Measurements from ENCODE around the gene NRAS.

DNA sequence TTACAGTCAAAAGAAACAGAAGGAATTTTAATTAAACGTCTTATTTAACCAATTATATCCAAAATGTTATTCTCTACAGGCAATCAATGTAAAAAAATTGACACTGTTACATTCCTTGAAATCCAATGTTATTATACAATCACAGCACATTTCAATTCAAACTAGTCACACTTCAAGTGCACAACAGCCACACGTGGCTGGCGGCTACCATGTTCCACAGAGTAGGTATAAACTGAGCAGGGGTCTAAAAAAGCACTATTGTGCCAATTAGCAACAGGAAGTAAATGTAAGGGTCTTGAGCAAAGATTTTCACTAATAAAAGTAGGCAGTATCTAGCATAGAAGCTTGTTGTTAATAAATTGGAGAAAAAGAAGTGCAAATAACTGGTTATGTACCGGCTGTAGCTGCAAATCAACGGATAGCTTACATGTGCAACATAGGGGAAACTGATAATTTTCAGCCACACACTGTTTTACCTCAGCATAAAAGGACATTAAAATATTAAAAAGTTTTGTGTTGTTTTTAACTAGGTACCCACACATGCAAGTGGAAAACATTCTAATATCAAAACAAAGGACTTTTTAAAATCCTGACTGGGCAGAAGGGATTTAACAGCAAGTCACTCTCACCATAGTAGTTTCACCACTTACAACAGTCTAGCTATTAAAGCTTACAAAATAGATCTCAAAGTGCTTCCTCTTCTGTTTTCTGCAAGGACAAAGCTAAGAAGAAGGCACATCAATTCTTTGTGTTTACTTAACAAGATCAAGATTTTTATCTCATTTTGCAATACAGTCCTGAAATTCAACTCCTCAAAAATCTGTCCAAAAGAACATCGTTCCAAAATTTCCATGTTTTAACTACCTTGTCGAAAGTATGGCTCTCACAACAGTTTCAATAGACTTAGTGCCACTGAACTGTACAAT, 38.7 kb upstream of the NRAS start:
- TF ChIP-seq, protein P1, sequence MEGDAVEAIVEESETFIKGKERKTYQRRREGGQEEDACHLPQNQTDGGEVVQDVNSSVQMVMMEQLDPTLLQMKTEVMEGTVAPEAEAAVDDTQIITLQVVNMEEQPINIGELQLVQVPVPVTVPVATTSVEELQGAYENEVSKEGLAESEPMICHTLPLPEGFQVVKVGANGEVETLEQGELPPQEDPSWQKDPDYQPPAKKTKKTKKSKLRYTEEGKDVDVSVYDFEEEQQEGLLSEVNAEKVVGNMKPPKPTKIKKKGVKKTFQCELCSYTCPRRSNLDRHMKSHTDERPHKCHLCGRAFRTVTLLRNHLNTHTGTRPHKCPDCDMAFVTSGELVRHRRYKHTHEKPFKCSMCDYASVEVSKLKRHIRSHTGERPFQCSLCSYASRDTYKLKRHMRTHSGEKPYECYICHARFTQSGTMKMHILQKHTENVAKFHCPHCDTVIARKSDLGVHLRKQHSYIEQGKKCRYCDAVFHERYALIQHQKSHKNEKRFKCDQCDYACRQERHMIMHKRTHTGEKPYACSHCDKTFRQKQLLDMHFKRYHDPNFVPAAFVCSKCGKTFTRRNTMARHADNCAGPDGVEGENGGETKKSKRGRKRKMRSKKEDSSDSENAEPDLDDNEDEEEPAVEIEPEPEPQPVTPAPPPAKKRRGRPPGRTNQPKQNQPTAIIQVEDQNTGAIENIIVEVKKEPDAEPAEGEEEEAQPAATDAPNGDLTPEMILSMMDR (IDR thresholded peaks at IDR 0.05; ENCODE audit: low read depth, low read length) = no peak
- TF ChIP-seq EZH2phosphoT487 (IDR thresholded peaks at IDR 0.05; ENCODE audit: low read depth) = no peak

Measured in OCI-LY3 (cell line).